Mesendoderm (in vitro differentiated cells): ENCODE data around the gene PYM1. TPM values are rescaled to one million over a fixed set of nuclear protein-coding genes. Genes with fewer than 3 reads are reported as not detected.

ENCODE experiments used
- DNase-seq: peaks from one replicate; pipeline ENCODE4 v3.0.0; 2013
- H2AK5ac ChIP-seq: 2 replicates; pipeline ENCODE4 v1.6.1; 2013; ENCODE audit warnings: low read length, inconsistent platforms
- H2BK120ac ChIP-seq: 2 replicates; pipeline ENCODE4 v1.6.1; 2013; ENCODE audit warnings: low read depth, mild to moderate bottlenecking, low read length, moderate library complexity, mixed read lengths
- H2BK15ac ChIP-seq: replicated peaks from 2 replicates; pipeline ENCODE4 v1.6.1; 2013; ENCODE audit warnings: low read depth, mild to moderate bottlenecking, moderate library complexity
- H2BK5ac ChIP-seq: 2 replicates; pipeline ENCODE4 v1.6.1; 2013; ENCODE audit warnings: low read length, inconsistent platforms
- H3K18ac ChIP-seq: 2 replicates; pipeline ENCODE4 v1.6.1; 2013; ENCODE audit warnings: mild to moderate bottlenecking, low read length, mixed read lengths
- H3K23ac ChIP-seq: one replicate; pipeline ENCODE4 v1.6.1; 2013; ENCODE audit warnings: low read length
- H3K27ac ChIP-seq: 2 replicates; pipeline ENCODE4 v1.5.1; 2013; ENCODE audit warnings: low read depth, mild to moderate bottlenecking, inconsistent platforms, low read length, moderate library complexity
- H3K27me3 ChIP-seq: 2 replicates; pipeline ENCODE4 v1.6.1; 2013; ENCODE audit warnings: low read length, control low read depth, mild to moderate bottlenecking, inconsistent platforms; ENCODE audit not compliant: insufficient read depth, poor library complexity
- H3K36me3 ChIP-seq: 2 replicates; pipeline ENCODE4 v1.6.1; 2013; ENCODE audit warnings: low read length, inconsistent platforms; ENCODE audit not compliant: control insufficient read depth, insufficient read depth
- H3K4ac ChIP-seq: one replicate; pipeline ENCODE4 v1.6.1; 2013; ENCODE audit warnings: low read depth, mild to moderate bottlenecking, low read length, moderate library complexity
- H3K4me1 ChIP-seq: 2 replicates; pipeline ENCODE4 v1.6.1; 2013; ENCODE audit warnings: low read depth, low read length, inconsistent platforms; ENCODE audit not compliant: control insufficient read depth
- H3K4me2 ChIP-seq: 2 replicates; pipeline ENCODE4 v1.6.1; 2013; ENCODE audit warnings: low read length
- H3K4me3 ChIP-seq: 2 replicates; pipeline ENCODE4 v1.5.1; 2013; ENCODE audit warnings: mild to moderate bottlenecking, low read length
- H3K56ac ChIP-seq: one replicate; pipeline ENCODE4 v1.6.1; 2013; ENCODE audit warnings: low read length
- H3K79me1 ChIP-seq: 2 replicates; pipeline ENCODE4 v1.6.1; 2013; ENCODE audit warnings: low read length, inconsistent platforms
- H3K79me2 ChIP-seq: 2 replicates; pipeline ENCODE4 v1.6.1; 2013; ENCODE audit warnings: mild to moderate bottlenecking, low read length; ENCODE audit not compliant: control insufficient read depth, insufficient read depth
- H3K9ac ChIP-seq: 2 replicates; pipeline ENCODE4 v1.6.1; 2013; ENCODE audit warnings: low read length, inconsistent platforms
- H4K5ac ChIP-seq: one replicate; pipeline ENCODE4 v1.6.1; 2013; ENCODE audit warnings: low read length
- H4K8ac ChIP-seq: one replicate; pipeline ENCODE4 v1.6.1; 2013; ENCODE audit warnings: low read depth, mild to moderate bottlenecking, control low read depth, low read length, moderate library complexity
- WGBS: extraction: QIAGEN DNeasy Blood & Tissue Kit; methylation state at CpG from one replicate; pipeline ENCODE4 v1.1.7; 2013; ENCODE audit warnings: low lambda C conversion rate, missing lambda C conversion rate; ENCODE audit not compliant: insufficient coverage; ENCODE audit errors: extremely low coverage; 5-methylcytosine and 5-hydroxymethylcytosine counted together
- polyA plus RNA-seq, 2 experiments: library from polyadenylated mRNA; stranded (reverse); fragments of 200-250 nt; gene quantifications; one replicate each; pipeline ENCODE4 v1.2.3, GENCODE V29; 2013

The PYM1 gene
- polyA plus RNA-seq (2013, experiment 1 of 2), result 54.0 TPM
- 55.1 TPM for polyA plus RNA-seq (2013, experiment 2 of 2)

DNA sequence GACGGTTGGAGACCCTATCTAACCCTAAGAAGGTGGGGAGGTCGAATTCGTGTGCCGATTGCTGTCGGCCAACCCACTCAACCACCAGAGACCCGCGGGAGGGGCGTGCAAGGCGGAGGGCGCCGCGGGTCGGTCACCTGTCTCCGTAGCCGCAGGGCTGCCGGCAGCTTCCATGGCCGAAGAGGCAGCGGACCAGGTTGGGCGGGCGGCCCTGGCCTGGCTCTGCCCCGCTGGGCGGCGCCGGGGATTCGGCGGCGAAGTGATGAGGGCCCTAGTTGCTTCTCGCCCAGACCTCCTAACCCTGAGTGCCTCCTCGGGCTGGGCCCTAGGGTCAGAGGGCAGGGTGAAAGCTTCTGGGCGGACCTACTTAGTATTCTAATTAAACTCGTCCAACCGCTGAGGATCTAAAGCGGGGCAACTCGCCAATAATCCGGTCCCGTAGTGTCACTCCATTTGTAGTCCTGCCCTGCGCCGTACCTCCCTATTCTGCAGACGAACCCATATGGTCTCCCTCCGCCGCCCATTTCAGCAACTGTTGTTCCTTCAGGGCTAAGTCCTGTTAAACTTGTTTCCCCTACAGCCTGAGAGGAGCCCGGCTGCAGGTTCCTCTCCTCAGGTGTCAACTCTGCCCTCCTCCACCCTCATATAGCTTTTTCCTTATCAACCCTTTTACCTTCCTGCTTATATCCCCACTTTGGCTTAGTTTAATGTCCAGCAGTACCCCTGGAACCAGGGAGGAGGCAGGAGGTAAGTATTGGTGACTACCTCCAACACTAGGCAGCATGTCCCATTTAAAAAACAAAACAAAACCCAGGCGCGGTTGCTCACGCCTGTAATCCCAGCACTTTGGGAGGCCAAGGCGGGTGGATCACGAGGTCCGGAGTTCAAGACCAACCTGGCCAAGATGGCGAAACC is at the start of gene PYM1:
TSS of gene PYM1 (minus strand) at position 307 of the 915 bp plus-strand sequence. CDS start at position 174, 133 bp downstream.
- peak within 1 kb of the TSS; percentile 78 for H3K4me3 ChIP-seq
- peak within 1 kb of the TSS; percentile 24 for H2AK5ac ChIP-seq
- H3K27ac ChIP-seq, result peak within 1 kb of the TSS; percentile 96
- peak within 1 kb of the TSS; percentile 97 for H3K56ac ChIP-seq
- peak within 1 kb of the TSS; percentile 92 for H4K8ac ChIP-seq
- H4K5ac ChIP-seq, result peak within 1 kb of the TSS; percentile 5
- H3K27me3 ChIP-seq, result peaks cover 2% of the 10 kb centered on the region
- peaks cover 6% of the 10 kb centered on the region for H3K4me1 ChIP-seq
- H3K79me1 ChIP-seq, result peaks cover 8% of the 10 kb centered on the region
- no peak within 1 kb of the TSS for H2BK15ac ChIP-seq
- H3K23ac ChIP-seq, result peak within 1 kb of the TSS; percentile 71
- H3K4ac ChIP-seq, result peak within 1 kb of the TSS; percentile 89
- H3K4me2 ChIP-seq, result peak within 1 kb of the TSS; percentile 35
- peak within 1 kb of the TSS; percentile 96 for H3K18ac ChIP-seq
- peak within 1 kb of the TSS; percentile 75 for H3K9ac ChIP-seq
- no peaks in the 10 kb centered on the region for H3K36me3 ChIP-seq
- WGBS, result no CpG with 5 or more reads among the region's 49 CpGs
- H2BK120ac ChIP-seq, result peak within 1 kb of the TSS; percentile 73
- peak within 1 kb of the TSS; percentile 97 for H2BK5ac ChIP-seq
- peaks cover 29% of the 10 kb centered on the region for H3K79me2 ChIP-seq
- peak; percentile 95 for DNase-seq

DNA sequence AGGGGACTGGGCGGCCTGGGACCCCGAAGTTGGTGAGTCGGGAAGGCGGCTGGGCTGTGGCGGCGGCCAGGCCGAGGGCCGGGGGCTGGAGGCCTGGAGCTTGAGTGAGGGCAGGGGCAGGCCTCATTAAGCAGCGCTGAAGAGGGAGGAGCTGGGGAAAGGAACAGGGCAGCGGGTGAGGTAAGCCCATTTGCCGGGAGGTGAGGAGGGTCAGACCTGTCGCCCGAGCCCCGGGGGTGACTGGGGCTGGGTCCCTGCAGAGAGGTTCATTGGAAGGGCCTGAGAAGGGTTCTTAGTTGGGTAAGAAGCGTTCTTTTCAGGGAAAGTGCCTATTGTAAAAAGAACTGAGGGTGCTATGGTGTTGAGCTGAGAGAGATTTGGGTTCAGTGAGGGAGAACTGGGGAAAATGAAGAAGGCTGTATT is 46.6 kb upstream of the PYM1 start:
- Histone ChIP-seq H3K18ac (peak overlapping the region; percentile 92), H3K23ac (peak overlapping the region; percentile 92), H3K4me3 (peak overlapping the region; percentile 86), H3K9ac (peak overlapping the region; percentile 99), H2BK15ac (no peak overlapping the region), H4K8ac (no peak overlapping the region), H3K79me2 (peaks cover 27% of the 10 kb centered on the region), H2AK5ac (peak overlapping the region; percentile 49), H2BK120ac (peak overlapping the region; percentile 92), H3K4me2 (peak overlapping the region; percentile 2), H3K36me3 (peaks cover 4% of the 10 kb centered on the region), H4K5ac (no peak overlapping the region), H3K27ac (peak overlapping the region; percentile 93), H2BK5ac (peak overlapping the region; percentile 86), H3K56ac (peak overlapping the region; percentile 95), H3K4ac (peak overlapping the region; percentile 66), H3K4me1 (peaks cover 5% of the 10 kb centered on the region), H3K79me1 (peaks cover 7% of the 10 kb centered on the region), H3K27me3 (no peaks in the 10 kb centered on the region)
- peak; percentile 88 for DNase-seq
- WGBS, result no CpG with 5 or more reads among the region's 15 CpGs

DNA sequence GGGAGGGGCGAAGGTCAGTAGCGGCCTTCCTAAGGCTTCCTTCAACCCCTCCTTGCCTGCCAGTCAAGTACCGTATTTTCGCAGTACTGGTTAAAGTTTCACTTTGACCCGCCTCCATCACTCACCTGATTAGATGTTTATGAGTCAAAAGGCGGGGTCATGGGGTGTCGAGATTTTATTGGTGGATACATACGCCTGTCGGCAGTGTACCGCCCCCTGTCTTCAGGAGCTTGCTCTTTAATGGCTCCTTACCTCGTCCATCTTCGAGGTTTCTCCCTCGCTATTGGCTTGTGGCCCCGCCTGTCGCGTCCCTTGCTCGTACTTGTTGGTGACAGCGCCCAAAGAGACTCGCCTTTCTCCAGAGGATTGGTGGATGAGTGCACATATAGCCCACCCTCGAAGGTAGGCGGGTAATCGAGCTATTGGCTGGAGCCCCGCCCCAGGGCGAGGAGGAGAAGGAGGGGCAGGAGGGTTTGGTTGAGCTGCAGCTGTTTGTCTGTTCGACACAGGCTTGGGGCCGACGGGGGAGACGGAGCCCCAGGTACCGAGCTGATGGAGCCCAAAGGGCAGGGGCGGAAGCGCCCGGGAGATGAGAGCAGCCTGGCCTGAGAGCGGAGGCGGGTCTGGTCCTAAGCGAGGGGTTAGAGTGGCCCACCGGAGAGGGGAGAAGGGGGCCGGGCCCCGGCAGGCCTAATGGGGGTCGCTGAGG is 46.1 kb upstream of the PYM1 start, which contains the start of gene RAB5B:
TSS of gene RAB5B (plus strand) at position 480 of the 709 bp plus-strand sequence. CDS start 12,883 bp downstream, outside the sequence.
- H3K4me3 ChIP-seq, result peak within 1 kb of the TSS; percentile 86
- H2BK120ac ChIP-seq, result peak within 1 kb of the TSS; percentile 92
- peak within 1 kb of the TSS; percentile 91 for H2AK5ac ChIP-seq
- H3K4ac ChIP-seq, result peak within 1 kb of the TSS; percentile 66
- peak within 1 kb of the TSS; percentile 99 for H3K9ac ChIP-seq
- H2BK5ac ChIP-seq, result peak within 1 kb of the TSS; percentile 86
- H3K79me1 ChIP-seq, result peaks cover 9% of the 10 kb centered on the region
- H3K27ac ChIP-seq, result peak within 1 kb of the TSS; percentile 93
- H3K27me3 ChIP-seq, result no peaks in the 10 kb centered on the region
- peak within 1 kb of the TSS; percentile 59 for H3K4me2 ChIP-seq
- peak within 1 kb of the TSS; percentile 95 for H3K56ac ChIP-seq
- H3K79me2 ChIP-seq, result peaks cover 27% of the 10 kb centered on the region
- WGBS, result no CpG with 5 or more reads among the region's 39 CpGs
- H2BK15ac ChIP-seq, result no peak within 1 kb of the TSS
- peak; percentile 100 for DNase-seq
- peak within 1 kb of the TSS; percentile 92 for H3K18ac ChIP-seq
- H4K5ac ChIP-seq, result no peak within 1 kb of the TSS
- H3K4me1 ChIP-seq, result peaks cover 5% of the 10 kb centered on the region
- peak within 1 kb of the TSS; percentile 92 for H3K23ac ChIP-seq
- H3K36me3 ChIP-seq, result peaks cover 4% of the 10 kb centered on the region
- no peak within 1 kb of the TSS for H4K8ac ChIP-seq

DNA sequence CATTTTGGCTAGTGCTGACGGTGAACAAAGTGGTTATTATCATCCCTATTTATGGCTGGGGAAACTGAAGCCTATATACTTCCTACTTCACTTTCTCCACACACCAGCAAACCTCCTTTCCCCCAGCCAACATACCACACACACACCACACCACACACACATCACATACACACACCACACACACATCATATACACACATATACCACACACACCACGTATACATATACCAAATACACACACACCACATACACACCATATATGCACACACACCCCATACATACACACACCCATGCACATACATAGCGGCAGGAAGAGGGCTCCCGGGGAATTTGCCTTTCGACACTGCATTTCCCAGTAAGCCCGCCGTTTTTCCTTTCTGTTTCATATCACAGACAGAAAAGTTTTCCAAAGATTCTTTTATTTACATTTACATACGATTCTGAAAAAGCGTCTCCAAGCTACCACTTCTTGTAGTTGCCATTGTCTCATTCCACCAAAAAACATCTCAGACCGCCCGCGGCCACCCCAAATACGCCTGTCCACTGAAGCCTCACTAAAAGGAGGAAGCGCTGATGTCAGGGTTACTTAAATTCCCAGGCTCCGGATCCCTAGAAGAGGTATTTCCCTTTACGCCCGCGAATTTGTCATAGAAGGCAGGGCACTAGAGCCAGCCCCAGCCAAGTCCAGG is 45.4 kb upstream of the PYM1 start:
- Histone ChIP-seq H4K5ac (no peak overlapping the region), H4K8ac (no peak overlapping the region), H2BK15ac (no peak overlapping the region), H2AK5ac (peak overlapping the region; percentile 91), H3K79me2 (peaks cover 30% of the 10 kb centered on the region), H3K4me3 (peak overlapping the region; percentile 18), H3K4ac (no peak overlapping the region), H3K4me2 (peak overlapping the region; percentile 59), H3K23ac (no peak overlapping the region), H3K36me3 (peaks cover 5% of the 10 kb centered on the region), H3K4me1 (peaks cover 8% of the 10 kb centered on the region), H2BK120ac (no peak overlapping the region), H3K9ac (peak overlapping the region; percentile 75), H3K27me3 (no peaks in the 10 kb centered on the region), H3K79me1 (peaks cover 10% of the 10 kb centered on the region), H2BK5ac (peak overlapping the region; percentile 44), H3K56ac (peak overlapping the region; percentile 92), H3K27ac (no peak overlapping the region), H3K18ac (no peak overlapping the region)
- DNase-seq, result no peak
- WGBS, result 100% methylated on average over 1 of the region's 18 CpGs

DNA sequence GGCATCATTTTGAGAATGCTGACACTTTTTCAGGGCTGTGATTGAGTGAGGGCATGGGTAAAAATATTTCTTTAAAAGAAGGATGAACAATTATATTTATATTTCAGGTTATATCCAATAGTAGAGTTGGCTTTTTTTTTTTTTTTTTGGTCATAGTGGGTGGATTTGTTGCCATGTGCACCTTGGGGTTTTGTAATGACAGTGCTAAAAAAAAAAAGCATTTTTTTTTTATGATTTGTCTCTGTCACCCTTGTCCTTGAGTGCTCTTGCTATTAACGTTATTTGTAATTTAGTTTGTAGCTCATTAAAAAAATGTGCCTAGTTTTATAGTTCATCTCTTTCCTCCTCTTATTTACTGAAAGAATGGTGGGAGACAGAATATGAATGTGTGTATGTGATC is 44.8 kb upstream of the PYM1 start:
- no peak for DNase-seq
- no peak overlapping the region for H4K8ac ChIP-seq
- no peak overlapping the region for H2AK5ac ChIP-seq
- no peak overlapping the region for H3K4ac ChIP-seq
- no CpG with 5 or more reads among the region's 1 CpG for WGBS
- no peak overlapping the region for H3K4me2 ChIP-seq
- no peaks in the 10 kb centered on the region for H3K27me3 ChIP-seq
- H3K56ac ChIP-seq, result peak overlapping the region; percentile 92
- H2BK15ac ChIP-seq, result no peak overlapping the region
- H3K4me1 ChIP-seq, result peaks cover 12% of the 10 kb centered on the region
- H4K5ac ChIP-seq, result no peak overlapping the region
- no peak overlapping the region for H3K4me3 ChIP-seq
- no peak overlapping the region for H2BK120ac ChIP-seq
- H2BK5ac ChIP-seq, result no peak overlapping the region
- H3K79me1 ChIP-seq, result peaks cover 12% of the 10 kb centered on the region
- H3K27ac ChIP-seq, result no peak overlapping the region
- H3K79me2 ChIP-seq, result peaks cover 31% of the 10 kb centered on the region
- no peak overlapping the region for H3K18ac ChIP-seq
- H3K36me3 ChIP-seq, result peaks cover 6% of the 10 kb centered on the region
- peak overlapping the region; percentile 75 for H3K9ac ChIP-seq
- no peak overlapping the region for H3K23ac ChIP-seq
